Aorta (tissue), 5 donors: Measurements from ENCODE around the gene APOA1. TPM values are rescaled to one million over a fixed set of nuclear protein-coding genes. Genes with fewer than 3 reads are reported as not detected.

Source experiments
- ATAC-seq: fragments of 200-7000 bp; cut with Tn5 transposase; one replicate; pipeline ENCODE4 v1.9.1; 2022; ENCODE audit warnings: moderate library complexity; ENCODE audit not compliant: low FRiP score
- DNase-seq, 2 donors: peaks; one replicate each; pipeline ENCODE4 v3.0.0-alpha.2; 2020
- H3K27ac ChIP-seq, 2 donors: one replicate each; pipeline ENCODE4 v1.5.1; 2013; ENCODE audit warnings: low read length in 2 of 2, mild to moderate bottlenecking in 2 of 2, moderate library complexity in 2 of 2, control low read depth in 1 of 2, inconsistent platforms in 1 of 2, low read depth in 1 of 2
- H3K27me3 ChIP-seq, 2 donors: one replicate each; pipeline ENCODE4 v1.6.1; 2013; ENCODE audit warnings: control low read depth in 1 of 2, low read length in 1 of 2, mild to moderate bottlenecking in 1 of 2, moderate library complexity in 1 of 2; ENCODE audit not compliant: insufficient read depth in 2 of 2, control insufficient read depth in 1 of 2
- H3K36me3 ChIP-seq, 2 donors: one replicate each; pipeline ENCODE4 v1.6.1; 2013; ENCODE audit warnings: control low read depth in 1 of 2, low read length in 1 of 2, mild to moderate bottlenecking in 1 of 2; ENCODE audit not compliant: insufficient read depth in 2 of 2, control insufficient read depth in 1 of 2
- H3K4me1 ChIP-seq, 2 donors: one replicate each; pipeline ENCODE4 v1.6.1; 2013; ENCODE audit warnings: low read length in 2 of 2, control low read depth in 1 of 2, mild to moderate bottlenecking in 1 of 2, moderate library complexity in 1 of 2; ENCODE audit not compliant: insufficient read depth in 2 of 2, control insufficient read depth in 1 of 2
- H3K4me3 ChIP-seq, 2 donors: one replicate each; pipeline ENCODE4 v1.5.1; 2013; ENCODE audit warnings: low read length in 2 of 2, control low read depth in 1 of 2, mild to moderate bottlenecking in 1 of 2
- H3K9me3 ChIP-seq: one replicate; pipeline ENCODE4 v1.6.1; 2013; ENCODE audit warnings: mild to moderate bottlenecking, low read length; ENCODE audit not compliant: control insufficient read depth
- WGBS, 2 donors: extraction: QIAGEN DNeasy Blood & Tissue Kit; methylation state at CpG; one replicate each; pipeline ENCODE4 v1.1.7; 2013; 5-methylcytosine and 5-hydroxymethylcytosine counted together
- intact Hi-C, 2 donors: fragments of 100-400 bp; cut with DNase I; formaldehyde crosslinking; loops; one replicate each; pipeline versions ENCODE4 v1.14.2 to v1.15.0; 2022
- polyA plus RNA-seq, 2 donors: library from polyadenylated mRNA; stranded (reverse); fragments of 200-250 nt; gene quantifications; one replicate each; pipeline ENCODE4 v1.2.3, GENCODE V29; 2013
- total RNA-seq, 2 donors: library from RNA; stranded (reverse); fragmentation: NEBNext Ultra II Directional; extraction: Animal tissue kit (Norgen Biotek cat#: 25700); gene quantifications; one replicate each; pipeline ENCODE4 v1.2.1, GENCODE V29; 2021
- donor health status: healthy with polysubstance abuse.
- donor health status: Bipolar disorder and iron deficiency.
- donor health status: DM: no; HTN: no; CAD: no.
- donor health status: DM: no; HTN: no; CAD: no.
- donor health status: DM: yes; HTN: yes; CAD: no.

The APOA1 gene
- total and polyA plus RNA-seq, 4 donors: 1.2 to 416 TPM; not detected in 2

DNA sequence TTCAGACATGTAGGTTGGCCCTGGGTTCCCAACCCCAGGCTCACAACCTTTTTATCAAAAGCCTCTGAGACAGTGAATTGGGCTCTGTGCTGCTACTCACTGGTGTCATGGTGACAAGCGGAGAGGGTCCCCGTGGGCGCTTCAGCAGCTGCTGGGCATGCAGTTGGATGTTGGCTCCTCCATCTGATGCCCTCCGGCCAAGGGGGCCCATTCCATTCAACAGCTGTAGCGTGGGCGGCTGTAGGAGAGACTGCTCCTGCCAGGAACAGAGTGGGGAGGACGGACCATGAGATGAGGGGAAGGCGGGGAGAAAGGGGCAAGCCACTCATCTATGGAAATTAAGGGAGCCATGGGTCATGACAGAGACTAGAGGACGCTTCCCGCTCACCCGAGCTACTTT is 36.0 kb upstream of the APOA1 start:
- H3K9me3 ChIP-seq: no peaks in the 10 kb centered on the region
- no peaks in the 10 kb centered on the region for H3K4me1 ChIP-seq
- no peaks in the 10 kb centered on the region for H3K27me3 ChIP-seq
- H3K27ac ChIP-seq: no peak overlapping the region
- intact Hi-C loops: no loop called here
- DNase-seq (no peak), ATAC-seq (no peak)
- no peak overlapping the region for H3K4me3 ChIP-seq
- 91 to 92% methylated on average over 11 of the region's 11 CpGs for WGBS, 2 donors
- peaks cover 8 to 13% of the 10 kb centered on the region in 2 donors for H3K36me3 ChIP-seq

- ATAC-seq (no peak), DNase-seq (no peak)
- Histone ChIP-seq H3K9me3 (no peaks in the 10 kb centered on the region), H3K27me3 (no peaks in the 10 kb centered on the region), H3K4me1 (no peaks in the 10 kb centered on the region), H3K27ac (no peak overlapping the region), H3K4me3 (no peak overlapping the region), H3K36me3 (peaks cover 8 to 17% of the 10 kb centered on the region in 2 donors)
- intact Hi-C loops: no loop called here
- WGBS, 2 donors: 54 to 56% methylated on average over 3 of the region's 3 CpGs
Observed at GRCh38 chr11:116871248-116871647, 33.8 kb upstream of the APOA1 start.

DNA sequence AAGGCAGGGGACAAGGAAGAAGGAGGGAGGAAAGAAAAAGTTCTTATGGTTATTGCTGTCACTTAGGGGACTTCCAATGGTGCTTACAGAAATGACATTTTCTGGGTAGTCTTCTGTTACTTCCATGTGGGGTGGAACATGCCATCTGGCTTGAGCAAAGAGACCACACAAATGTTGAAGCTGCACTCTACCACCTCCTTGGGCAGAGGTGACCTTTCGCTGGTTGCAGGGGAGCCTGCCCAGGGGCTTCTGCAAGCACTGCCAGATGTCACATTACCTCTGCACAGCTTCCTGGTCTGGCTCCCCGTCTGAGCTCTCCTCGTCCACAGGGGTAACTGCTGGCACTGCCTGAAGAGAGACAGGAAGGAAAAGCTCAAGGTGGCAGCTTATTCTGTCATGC is 32.6 kb upstream of the APOA1 start:
- Histone ChIP-seq H3K4me1 (no peaks in the 10 kb centered on the region), H3K27ac (no peak overlapping the region), H3K4me3 (no peak overlapping the region), H3K9me3 (no peaks in the 10 kb centered on the region), H3K36me3 (peaks cover 8 to 12% of the 10 kb centered on the region in 2 donors), H3K27me3 (no peaks in the 10 kb centered on the region)
- intact Hi-C loops: no loop called here
- 71 to 90% methylated on average over 3 of the region's 3 CpGs for WGBS, 2 donors
- ATAC-seq (no peak), DNase-seq (no peak)

DNA sequence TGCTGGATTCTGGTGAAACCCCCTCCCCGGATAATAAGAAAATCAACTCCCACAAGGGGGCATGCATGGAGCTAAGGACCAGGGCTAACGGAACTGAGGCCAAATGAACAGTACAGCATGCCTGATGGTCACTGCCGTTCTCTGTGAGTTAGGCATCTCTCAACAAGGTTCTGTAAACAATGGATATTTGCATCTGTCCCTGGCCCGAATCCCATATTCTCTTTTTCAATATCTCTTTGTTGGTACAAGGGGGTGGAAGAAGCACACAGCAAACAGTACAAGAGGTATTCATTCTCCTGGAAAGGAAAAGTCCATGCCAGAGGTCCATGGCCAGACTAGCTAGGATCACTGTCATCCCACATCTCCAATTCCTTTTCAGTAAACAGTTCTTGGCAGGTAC is 32.2 kb upstream of the APOA1 start:
- Histone ChIP-seq H3K4me3 (no peak overlapping the region), H3K4me1 (no peaks in the 10 kb centered on the region), H3K9me3 (no peaks in the 10 kb centered on the region), H3K27ac (no peak overlapping the region), H3K27me3 (no peaks in the 10 kb centered on the region), H3K36me3 (peaks cover 10 to 13% of the 10 kb centered on the region in 2 donors)
- ATAC-seq (no peak), DNase-seq (no peak)
- WGBS, 2 donors: 80 to 87% methylated on average over 4 of the region's 4 CpGs
- intact Hi-C loops: no loop called here

GRCh38 chr11:116868066-116868465 is 30.6 kb upstream of the APOA1 start:
- no peak for ATAC-seq
- DNase-seq: no peak
- Histone ChIP-seq H3K36me3 (peaks cover 12 to 14% of the 10 kb centered on the region in 2 donors), H3K4me1 (no peaks in the 10 kb centered on the region), H3K27me3 (no peaks in the 10 kb centered on the region), H3K4me3 (no peak overlapping the region), H3K27ac (no peak overlapping the region), H3K9me3 (no peaks in the 10 kb centered on the region)
- WGBS, 2 donors: 16 to 19% methylated on average over 3 of the region's 3 CpGs
- intact Hi-C loops: no loop called here

GRCh38 chr11:116867619-116868018 is 30.2 kb upstream of the APOA1 start:
- H3K4me3 ChIP-seq: no peak overlapping the region
- H3K4me1 ChIP-seq: no peaks in the 10 kb centered on the region
- H3K9me3 ChIP-seq: no peaks in the 10 kb centered on the region
- no peaks in the 10 kb centered on the region for H3K27me3 ChIP-seq
- 92 to 94% methylated on average over 11 of the region's 11 CpGs for WGBS, 2 donors
- intact Hi-C loops: no loop called here
- ATAC-seq: no peak
- no peak overlapping the region for H3K27ac ChIP-seq
- H3K36me3 ChIP-seq: peaks cover 12% of the 10 kb centered on the region in 2 donors
- no peak for DNase-seq

GRCh38 chr11:116866804-116867455 is 29.5 kb upstream of the APOA1 start:
- no peak for ATAC-seq
- DNase-seq: no peak
- Histone ChIP-seq H3K27me3 (no peaks in the 10 kb centered on the region), H3K4me1 (no peaks in the 10 kb centered on the region), H3K27ac (no peak overlapping the region), H3K4me3 (no peak overlapping the region), H3K9me3 (no peaks in the 10 kb centered on the region), H3K36me3 (peaks cover 13 to 18% of the 10 kb centered on the region in 2 donors)
- intact Hi-C loops: no loop called here
- 56 to 66% methylated on average over 6 of the region's 6 CpGs for WGBS, 2 donors

DNA sequence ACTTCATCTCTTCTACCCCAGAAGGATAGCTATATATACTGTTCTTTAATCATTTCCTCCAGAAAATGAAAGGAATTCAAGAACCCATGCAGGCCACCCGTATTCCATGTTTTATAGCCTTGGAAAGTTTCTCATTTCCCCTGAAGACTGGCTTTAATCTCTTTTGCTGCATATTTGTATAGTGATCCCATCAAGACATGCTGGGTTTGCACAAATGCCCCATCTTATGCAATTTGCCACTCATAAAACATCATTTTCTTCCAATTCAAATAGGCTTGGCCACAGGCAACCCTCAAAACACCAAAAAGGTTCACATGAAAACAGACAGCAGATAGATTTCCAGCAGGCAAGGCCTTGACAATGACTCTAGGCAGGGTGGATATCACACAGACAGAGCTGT is 28.3 kb upstream of the APOA1 start:
- DNase-seq (no peak), ATAC-seq (no peak)
- no peaks in the 10 kb centered on the region for H3K27me3 ChIP-seq
- no peaks in the 10 kb centered on the region for H3K9me3 ChIP-seq
- H3K4me1 ChIP-seq: no peaks in the 10 kb centered on the region
- intact Hi-C loops: no loop called here
- no peak overlapping the region for H3K27ac ChIP-seq
- H3K4me3 ChIP-seq: no peak overlapping the region
- H3K36me3 ChIP-seq: peaks cover 15 to 19% of the 10 kb centered on the region in 2 donors
- 53 to 65% methylated on average over 1 of the region's 1 CpG for WGBS, 2 donors

- Histone ChIP-seq H3K36me3 (peaks cover 12 to 15% of the 10 kb centered on the region in 2 donors), H3K9me3 (no peaks in the 10 kb centered on the region), H3K27me3 (no peaks in the 10 kb centered on the region), H3K27ac (no peak overlapping the region), H3K4me1 (no peaks in the 10 kb centered on the region), H3K4me3 (no peak overlapping the region)
- intact Hi-C loops: no loop called here
- 93 to 96% methylated on average over 5 of the region's 5 CpGs for WGBS, 2 donors
- ATAC-seq (no peak), DNase-seq (no peak)
Observed at GRCh38 chr11:116864531-116864930, 27.1 kb upstream of the APOA1 start.
